HG02943 (cell line): ENCODE data around the gene SEPTIN5.

Source experiments
- ATAC-seq: cut with Tn5 transposase; IDR thresholded peaks from one replicate; pipeline ENCODE4 v1.9.1; 2021; ENCODE audit warnings: mild to moderate bottlenecking, low read depth, moderate library complexity; ENCODE audit not compliant: unreplicated experiment

Gene SEPTIN5

GRCh38 chr22:19757985-19758895 lies 43.9 kb downstream of the SEPTIN5 start:
- ATAC-seq, result no peak

- ATAC-seq, result no peak
These were observed 44.7 kb downstream of the SEPTIN5 start for GRCh38 chr22:19758896-19759426.

- no peak for ATAC-seq
These were observed 45.2 kb downstream of the SEPTIN5 start for GRCh38 chr22:19759427-19760057.

- no peak for ATAC-seq
These were observed 46.0 kb downstream of the SEPTIN5 start, which contains the start of gene TBX1 for GRCh38 chr22:19760058-19760950. Gene TBX1, plus strand, starts transcription at chr22:19760778. Its CDS starts 66 bp downstream, at chr22:19760844.

- no peak for ATAC-seq
These were observed 46.8 kb downstream of the SEPTIN5 start for GRCh38 chr22:19760951-19761724.

- ATAC-seq, result no peak
These were observed 47.6 kb downstream of the SEPTIN5 start for GRCh38 chr22:19761725-19762567.

GRCh38 chr22:19762568-19763457 lies 48.5 kb downstream of the SEPTIN5 start:
- ATAC-seq, result no peak

GRCh38 chr22:19763458-19764298 lies 49.4 kb downstream of the SEPTIN5 start:
- no peak for ATAC-seq

- no peak for ATAC-seq
These were observed 49.9 kb downstream of the SEPTIN5 start for GRCh38 chr22:19764299-19764593.

GRCh38 chr22:19764636-19765476 lies 50.6 kb downstream of the SEPTIN5 start:
- ATAC-seq, result no peak

GRCh38 chr22:19765477-19766239 lies 51.4 kb downstream of the SEPTIN5 start:
- ATAC-seq, result no peak

- no peak for ATAC-seq
These were observed 51.9 kb downstream of the SEPTIN5 start for GRCh38 chr22:19766240-19766510.

GRCh38 chr22:19766511-19767426 lies 52.5 kb downstream of the SEPTIN5 start:
- ATAC-seq, result no peak

GRCh38 chr22:19767427-19768341 lies 53.4 kb downstream of the SEPTIN5 start:
- ATAC-seq, result no peak
